Astrocyte (in vitro differentiated cells and primary cell): ENCODE results near the gene TBC1D22B.

Experiments used
- CTCF ChIP-seq: IDR thresholded peaks from 2 replicates; pipeline ENCODE4 v1.5.1; 2011; ENCODE audit warnings: low read depth, mild to moderate bottlenecking, inconsistent platforms, low read length, moderate library complexity; ENCODE audit not compliant: insufficient read depth
- EZH2 ChIP-seq: IDR thresholded peaks from 2 replicates; pipeline ENCODE4 v1.6.1; 2012; ENCODE audit warnings: mild to moderate bottlenecking, low read length, inconsistent platforms; ENCODE audit not compliant: insufficient read depth

GRCh38 chr6:37222992-37223391 lies 34.6 kb upstream of the TBC1D22B start:
- TF ChIP-seq CTCF (no peak), EZH2 (no peak)
